COR-L47 (cell line): ENCODE measurements around the gene BICC1.

Experiments used
- DNase-seq: peaks from one replicate; lab custom pipeline; 2025; lab: John Stamatoyannopoulos, UW

The BICC1 gene

DNA sequence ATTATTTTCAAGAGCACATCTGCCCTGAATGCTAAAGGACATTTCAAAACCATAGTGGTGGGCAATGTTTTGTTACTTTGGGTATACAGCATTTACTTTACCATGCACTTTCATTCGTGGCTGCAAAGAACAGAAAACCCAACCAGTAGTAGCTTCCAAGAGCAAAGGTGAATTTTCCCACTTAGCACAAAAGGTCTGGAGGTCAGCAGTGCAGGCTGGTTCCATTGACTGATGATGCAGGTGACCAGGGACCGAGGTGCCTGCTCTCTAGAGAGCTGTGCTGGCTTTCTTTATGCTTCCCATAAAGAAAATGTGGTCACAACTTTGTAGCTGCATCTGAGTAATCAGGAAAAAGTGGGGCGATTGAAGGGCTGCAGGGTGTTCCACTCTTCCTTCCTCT lies 240.0 kb downstream of the BICC1 start:
- no peak for DNase-seq

DNA sequence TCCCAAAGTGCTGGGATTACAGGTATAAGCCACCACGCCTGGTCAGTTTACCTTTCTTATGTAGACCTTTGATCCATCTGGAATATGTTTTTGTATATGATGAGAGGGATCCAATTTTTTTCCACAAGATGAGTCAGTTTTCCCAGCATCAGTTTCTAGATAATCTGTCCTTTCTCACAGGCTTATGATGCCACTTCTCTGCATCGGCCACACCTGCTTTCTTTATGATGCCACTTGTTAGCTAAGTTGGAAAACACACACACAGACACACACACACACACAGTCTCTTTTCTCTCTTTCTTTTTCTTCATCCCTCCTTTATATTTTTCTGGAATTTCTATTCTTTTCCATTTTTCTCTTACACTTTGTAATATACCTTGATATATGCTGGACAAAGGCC lies 240.8 kb downstream of the BICC1 start:
- no peak for DNase-seq

DNA sequence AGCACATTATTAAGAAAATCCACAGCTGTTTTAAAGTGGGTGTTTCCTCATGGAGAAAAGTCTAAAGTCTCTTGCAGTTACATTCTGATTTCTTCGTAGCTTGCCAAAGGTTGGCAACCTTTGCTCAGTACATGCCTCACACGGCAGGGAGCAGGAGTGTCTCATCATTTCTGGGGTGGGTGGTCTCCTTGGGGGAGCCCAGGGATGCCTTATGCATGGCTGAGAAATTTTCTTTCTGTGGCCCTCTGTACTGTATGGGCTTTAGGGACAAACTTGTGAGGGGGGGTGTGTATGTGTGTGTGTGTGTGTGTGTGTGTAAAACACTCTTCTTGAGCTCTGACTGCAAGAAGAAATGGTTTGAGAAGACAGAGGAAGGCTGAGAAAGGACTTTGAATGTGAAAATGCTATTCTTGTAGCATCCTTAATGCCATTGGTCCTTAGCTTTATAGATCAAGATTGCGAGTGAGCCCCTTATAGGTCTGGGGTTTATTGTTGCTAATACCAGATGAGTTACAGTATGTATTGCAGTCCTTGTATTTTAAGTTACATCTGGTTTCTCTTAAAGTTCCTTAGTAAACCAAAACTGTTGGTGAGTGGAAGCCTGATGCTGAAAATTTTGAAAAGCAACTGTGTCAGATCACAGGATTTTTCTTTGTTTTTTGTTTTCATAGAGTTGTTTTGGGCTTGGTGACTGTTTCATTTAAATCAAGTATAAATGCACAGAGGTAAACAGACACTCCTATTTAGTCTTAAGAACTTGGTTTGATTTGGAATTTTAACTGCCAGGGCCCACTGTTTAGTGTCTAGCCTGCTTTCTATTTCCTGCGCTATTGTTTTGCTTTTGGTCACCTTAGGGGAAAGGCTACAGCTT lies 242.0 kb downstream of the BICC1 start:
- DNase-seq: no peak

DNA sequence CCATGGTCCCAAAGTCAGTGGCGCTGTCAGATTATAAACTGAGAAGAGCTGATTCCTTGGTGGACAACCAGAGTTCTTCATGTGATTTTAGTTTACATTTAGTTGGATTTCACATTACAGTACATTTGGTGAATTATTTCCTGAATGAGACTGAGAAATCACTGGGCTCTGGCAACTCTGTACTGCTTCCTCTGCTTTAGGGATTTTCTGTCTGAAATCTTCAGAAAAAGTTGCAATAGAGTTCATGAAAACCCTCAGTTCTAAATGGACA lies 242.6 kb downstream of the BICC1 start:
- no peak for DNase-seq

DNA sequence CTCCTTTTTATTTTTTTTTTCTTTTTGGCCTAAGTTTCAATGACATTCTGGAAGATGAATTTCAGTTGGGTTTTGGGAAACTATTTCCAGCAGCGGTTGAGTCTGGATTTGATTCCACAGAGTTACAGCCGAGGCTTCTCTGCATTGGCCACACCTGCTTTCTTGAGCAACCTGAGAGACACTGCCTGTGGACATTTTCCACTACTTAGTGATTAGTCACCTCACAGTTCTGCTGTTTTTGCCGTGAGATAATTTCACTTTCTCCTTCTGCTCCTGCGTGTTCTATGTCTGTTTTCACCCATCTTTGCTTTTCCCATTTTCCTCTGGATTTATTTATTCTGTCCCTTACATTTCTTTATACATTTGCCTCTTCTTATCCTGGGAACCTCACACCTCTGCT lies 243.0 kb downstream of the BICC1 start:
- no peak for DNase-seq

DNA sequence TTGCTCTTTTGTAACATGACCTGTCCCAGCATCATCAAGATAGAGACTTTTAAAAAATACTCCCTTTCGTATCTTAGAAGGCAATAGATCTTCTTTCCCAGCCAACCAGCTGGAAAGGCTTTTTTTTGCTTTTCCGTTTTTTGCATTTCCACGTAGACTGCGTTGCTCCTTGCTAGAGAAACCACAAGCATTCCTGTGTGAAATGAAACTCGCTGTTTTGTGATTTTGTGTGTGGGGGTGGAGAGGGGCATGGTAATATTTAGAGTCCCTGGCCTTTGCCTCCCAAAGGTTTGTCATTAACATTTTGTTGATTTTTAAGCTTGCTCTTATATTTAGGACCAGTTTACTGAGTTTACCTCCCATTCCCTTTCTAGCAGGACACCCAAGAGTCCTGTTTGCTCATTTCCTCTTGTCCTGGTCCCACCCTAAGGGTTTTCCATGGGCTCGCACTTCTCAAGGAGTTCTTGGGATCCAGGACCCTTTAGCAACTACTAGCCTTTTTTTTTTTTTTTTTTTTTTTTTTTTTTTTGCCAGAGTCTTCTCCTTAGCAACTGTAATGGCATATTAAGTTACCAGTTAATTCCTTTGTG lies 243.6 kb downstream of the BICC1 start:
- no peak for DNase-seq

DNA sequence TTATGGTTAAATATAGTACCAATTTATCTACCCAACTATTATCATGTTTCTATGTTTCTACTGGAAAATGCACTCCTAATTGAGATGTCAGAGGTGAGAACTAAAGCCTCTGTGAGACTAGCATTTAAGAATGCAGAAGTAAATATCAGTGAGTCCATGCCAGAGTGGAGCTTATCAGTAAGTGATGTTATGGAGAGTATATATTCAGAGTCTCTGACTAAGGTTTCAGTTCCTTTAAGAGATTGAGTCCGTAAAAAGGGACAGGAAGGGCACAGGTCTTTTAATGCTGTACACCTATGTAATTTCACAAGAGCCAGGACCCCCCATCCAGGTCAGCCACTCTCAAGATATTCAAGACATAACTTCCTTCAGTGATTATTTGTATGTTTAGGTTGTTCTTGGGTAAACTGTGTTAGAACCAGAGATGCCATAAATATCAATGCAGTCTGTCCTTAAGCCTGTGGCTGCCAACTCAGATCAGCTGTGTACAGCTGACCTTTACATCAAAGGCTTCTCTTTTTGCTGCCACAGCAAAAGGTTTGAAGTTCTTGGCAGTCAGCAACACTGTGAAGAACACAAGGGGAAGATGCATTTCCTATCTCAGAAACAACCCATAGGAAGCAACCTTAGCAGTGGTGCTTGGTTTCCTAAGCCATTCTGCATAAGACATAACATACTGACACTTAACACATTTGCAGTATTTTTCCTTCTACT lies 244.8 kb downstream of the BICC1 start:
- DNase-seq: no peak

DNA sequence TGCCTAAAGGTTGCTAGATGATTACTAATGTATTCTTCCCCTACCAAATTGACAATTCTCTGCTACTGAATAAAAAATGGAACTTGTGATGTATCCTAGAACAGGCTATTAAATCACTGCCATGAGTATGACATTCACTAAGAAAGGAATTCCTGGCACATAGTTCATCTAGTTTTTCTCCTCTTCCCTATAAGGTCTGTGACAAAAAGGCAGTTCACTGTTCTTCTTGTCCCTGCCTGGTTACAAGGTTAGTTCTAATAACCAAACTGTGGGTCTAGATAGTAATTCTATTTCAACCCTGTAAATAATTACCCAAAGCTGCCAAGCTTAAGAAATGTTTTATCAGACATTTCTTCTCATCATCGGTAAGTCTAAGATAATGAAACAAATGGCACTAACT lies 245.6 kb downstream of the BICC1 start:
- DNase-seq: no peak

DNA sequence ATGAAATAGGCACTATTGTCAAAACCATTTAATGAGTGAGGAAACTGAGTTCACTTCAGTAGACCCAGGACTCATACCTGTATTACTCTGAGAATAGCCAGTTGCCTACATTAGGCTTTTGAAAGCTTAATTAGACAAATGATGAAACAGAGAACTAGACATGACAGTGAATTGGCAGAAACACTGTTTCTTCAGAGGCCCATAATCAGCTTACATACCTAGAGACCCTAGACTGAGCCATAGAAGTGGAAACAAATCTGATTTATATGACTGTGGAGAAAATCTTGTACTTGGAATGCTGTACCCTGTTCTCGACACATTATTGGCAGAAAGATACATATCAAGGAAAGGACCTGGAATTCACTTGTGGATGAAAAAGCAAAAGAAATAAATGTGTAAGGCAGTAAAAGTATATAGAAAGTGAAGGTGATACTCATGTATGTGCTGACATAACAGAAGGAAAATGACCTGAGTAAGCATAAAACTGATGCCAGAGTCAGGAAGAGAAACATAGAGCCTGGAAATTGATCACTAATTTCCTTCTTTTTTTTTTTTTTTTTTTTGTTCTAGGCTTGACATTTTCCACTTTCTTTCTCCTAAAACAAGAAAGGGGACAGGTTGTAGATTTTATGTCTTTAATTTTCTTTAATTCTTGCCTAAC lies 251.5 kb downstream of the BICC1 start:
- DNase-seq: no peak

DNA sequence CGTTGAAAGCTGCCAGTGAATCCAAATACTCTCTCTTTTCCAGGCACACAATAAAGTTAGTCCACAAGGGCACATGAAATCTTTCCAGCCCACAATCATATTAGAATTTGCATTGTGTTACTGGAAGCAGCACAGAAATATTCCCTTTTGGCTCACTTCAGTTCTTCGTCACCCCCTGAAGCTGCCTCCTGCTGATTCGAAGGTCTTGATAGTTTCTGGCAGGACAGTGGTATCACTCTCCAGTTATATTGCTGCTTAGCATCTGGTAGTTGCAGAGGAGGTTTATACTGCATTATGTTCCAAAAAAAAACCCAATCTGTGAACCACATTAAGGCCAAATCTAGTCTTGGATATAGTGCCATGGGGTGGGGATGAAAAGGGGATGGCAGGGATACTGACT lies 253.2 kb downstream of the BICC1 start:
- no peak for DNase-seq

DNA sequence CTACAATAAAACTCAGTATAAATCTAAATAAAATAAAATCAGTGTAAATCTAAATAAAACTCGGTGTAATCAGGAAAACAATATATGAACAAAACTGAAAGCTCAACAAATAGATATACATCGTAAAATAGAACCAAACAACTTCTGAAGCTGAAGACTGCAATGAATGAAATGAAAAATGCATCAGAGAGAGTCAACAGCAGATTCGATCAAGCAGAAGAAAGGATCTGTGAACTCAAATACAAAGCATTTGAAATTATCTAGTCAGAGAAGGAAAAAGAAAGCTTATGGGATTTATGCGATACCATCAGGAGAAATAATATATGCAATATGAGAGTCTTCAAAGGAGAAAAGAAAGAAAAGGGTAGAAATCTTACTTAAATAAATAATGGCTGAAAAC lies 255.0 kb downstream of the BICC1 start:
- no peak for DNase-seq

DNA sequence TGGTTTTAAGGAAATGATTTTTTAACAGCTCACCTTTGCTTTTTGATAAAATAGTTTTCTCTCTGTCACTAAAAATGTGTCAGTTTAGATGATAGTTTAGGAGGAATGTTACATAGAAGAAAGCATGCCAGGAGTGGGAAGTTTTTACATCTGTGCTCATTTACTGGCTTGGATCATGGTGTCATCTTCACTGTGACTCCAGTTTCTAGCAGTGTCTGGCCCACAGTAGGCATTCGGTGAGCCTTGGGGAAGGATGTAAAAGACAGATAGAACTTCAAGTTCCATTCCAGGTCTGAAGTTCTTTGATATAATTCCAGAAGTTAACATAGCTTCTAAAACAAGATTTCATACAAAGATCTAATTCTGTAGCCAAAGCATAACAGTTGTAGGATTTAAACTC lies 259.2 kb downstream of the BICC1 start:
- no peak for DNase-seq

DNA sequence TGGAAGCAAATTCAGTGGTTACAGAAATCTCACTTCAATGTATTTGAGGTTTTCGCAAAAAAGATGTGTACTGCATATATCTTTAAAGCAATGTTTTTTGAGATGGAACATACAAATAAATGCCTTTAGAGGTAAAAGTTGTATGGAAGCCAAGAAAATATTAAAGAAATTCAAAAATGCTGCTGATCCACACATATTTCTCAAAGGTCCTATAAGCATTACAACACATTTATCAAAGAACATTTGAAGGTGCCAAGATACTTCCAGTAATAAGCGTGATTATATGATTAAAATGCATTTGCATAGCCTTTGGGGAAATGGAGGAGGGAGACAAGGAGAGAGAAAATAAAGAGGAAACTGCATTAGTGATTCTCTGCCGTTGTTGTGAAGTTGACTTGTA lies 260.1 kb downstream of the BICC1 start:
- no peak for DNase-seq

DNA sequence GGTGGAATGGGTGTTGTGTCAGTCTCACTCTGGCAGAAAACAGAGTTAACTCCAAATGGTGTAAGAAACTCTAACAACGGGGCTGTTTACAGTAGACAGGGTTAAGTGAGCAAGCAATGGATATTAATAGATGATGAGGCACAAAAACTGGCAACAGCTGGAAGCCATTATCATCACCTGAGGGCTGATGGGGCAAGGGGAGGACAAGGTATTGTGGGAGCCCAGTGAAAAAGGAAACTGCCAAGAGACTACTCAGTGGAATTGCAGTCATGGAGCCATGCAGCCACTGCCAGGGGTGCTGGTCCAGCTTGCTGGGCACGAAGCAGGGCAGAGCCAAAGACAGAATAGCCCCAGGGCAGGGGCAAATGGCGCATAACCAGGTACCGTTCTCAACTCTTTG lies 260.7 kb downstream of the BICC1 start:
- no peak for DNase-seq

DNA sequence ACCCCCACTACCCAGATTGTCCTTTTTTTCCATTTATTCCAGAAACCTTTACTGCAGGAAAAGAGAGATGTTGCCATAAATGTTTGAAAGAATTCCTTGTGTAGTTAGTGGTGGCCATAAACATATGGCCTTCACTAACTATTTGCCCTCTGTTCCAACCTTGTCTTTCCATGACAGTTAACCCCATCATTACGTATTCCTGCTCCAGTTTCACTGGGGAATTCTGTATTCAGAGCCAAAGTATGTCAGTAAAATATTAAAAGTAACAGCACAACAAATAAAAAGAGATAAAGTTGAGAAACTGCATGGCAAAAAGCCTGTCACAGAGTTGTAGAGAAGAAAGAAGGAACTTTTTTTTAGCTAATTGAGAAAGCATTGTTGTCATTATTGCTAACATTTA lies 261.3 kb downstream of the BICC1 start:
- DNase-seq: no peak

DNA sequence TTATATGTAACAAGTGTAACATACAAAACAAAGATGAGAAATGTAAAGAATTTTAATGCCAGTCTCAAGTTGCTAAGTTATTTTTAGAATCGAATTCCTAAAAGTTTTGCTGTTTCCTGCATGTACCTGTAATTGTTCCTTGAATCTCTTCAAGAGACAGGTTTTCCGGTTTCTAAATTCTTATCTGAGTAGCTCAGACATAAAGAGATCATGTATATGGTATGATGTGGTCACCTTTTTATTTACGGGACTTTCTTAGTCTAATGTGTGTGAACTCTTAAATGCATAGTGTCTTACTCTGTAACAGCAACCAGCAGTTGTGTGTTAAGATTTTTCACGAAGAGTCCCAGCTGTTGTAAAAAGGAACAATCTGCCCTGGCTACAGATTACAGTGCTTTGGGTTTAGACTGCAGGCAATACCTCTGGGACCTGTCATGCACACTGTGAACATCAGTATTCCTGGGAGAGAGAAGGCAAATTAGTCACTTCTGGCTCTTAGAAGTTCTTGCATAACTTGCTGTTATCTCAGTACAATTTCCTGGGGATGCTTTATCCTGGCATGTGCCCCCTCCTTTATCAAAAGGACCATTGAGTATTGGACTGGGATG lies 263.4 kb downstream of the BICC1 start:
- DNase-seq: no peak

DNA sequence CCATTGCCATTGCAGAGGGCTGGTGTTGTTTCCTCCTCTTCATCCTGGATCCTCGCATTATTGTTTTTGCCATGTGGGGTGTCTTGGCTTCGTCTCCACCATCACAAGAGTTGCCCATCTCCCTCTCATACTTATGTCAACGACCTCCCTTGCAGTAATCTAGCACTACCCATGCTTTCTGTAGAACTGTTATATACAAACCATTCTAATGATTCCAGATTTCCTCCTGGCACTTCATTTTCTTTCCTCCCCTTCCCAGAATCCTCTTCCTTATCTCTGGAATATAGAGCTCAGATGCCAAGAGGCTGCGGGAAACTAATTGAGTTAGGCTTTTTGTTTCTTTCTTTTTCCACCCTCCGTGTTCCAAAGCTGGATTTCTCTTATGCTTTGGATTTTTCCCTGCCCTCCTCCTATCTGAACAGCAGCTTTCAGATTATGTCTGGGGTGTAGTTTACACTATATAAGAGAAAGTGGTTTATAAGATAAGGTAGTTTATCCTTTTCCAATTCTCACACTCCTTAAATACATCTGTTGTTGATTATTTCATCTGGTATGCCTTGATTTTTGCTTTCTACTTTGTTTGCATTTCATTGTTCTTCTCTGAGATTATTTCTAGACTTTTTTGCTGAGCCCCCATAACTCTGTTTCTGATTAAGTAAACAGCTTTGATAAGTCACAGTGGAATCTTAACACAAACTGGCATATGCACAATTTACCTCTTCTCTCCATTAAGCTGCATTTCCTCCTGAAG lies 264.1 kb downstream of the BICC1 start:
- no peak for DNase-seq

DNA sequence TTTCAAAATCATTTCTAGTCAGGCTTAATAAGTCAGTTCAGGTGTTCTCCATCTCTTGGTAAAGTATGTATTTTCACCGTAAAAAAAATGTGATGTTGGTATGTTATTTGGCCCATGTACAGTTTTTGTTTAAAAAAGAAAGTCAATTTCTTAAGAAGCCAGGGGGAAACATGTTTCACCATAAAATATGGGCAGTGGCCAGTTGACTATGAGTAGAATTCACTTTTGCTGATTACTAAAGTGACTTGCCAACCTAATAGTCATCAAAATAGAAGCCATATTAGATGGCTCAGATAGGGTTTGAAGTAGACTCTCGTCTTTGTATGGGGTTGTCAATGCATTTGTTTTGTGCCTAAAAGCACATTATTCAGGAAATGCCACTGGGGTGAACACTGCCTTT lies 266.3 kb downstream of the BICC1 start:
- no peak for DNase-seq

DNA sequence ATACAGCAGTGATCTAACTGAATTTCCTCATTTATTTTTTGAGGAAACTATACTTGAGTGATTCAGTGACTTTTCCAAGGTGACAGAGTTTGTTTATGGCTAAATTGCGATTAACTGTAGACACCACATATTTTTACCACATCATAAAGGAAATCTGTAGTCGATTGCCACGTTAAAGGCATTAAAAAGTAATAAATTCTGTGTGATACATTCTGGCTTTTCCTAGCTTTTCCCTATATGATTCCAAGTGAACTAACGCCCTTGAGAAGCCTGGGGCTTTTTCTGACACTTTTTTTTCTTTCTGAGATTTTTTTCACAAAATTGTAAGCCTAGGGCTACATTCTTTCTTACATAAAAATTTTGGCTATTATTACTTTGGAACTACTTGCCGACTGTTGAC lies 266.9 kb downstream of the BICC1 start:
- DNase-seq: no peak

DNA sequence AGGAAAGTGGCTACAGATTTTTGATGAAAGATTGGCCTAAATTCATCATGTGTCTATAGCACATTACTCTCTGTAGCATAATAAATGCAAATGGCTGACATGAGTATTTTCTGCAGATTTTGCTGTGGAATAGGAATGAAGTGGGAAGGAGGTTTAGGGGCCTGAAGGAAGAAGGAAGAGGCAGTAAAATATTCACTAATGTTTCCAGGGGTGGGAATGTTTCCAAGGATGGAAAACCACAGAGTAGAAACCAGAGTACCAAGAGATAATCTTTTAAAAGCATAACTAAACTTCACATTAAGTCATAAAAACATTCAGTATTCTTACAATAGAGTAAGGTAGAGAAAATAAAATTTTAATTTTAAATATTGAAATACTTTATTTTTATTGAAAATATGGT lies 267.8 kb downstream of the BICC1 start:
- no peak for DNase-seq

DNA sequence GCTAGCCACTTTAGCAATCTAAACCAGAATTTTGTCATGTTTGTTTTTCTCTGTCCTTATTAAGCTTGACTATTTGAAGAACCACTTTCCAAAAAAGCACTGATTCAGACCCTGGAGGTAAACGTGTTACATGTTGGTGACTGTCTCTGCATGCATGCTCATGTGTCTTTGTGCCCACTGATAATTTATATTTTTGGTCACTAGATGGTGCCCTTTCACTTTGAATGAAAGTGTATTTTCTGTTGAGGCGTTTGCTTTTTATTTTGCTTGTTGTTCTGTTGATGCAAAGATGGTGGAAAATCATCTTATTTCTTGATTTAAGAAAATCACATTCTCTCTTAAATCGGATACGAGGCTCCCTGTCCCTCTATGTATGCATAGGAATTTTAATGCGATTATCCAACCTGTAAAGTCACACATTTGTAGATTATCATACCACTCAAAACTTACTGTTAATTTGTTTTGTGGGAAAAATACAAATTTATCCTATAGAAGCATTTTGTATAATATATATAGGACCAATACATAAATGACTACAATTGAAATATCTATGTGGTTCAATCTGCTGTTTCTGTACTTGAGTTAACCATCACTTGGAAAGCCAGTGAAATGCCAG lies 269.3 kb downstream of the BICC1 start:
- peak; percentile 53 for DNase-seq
